ENCODE data around the gene RNU5B-1. TPM values are rescaled to one million over a fixed set of nuclear protein-coding genes. Genes with fewer than 3 reads are reported as not detected.

Gene RNU5B-1
- total and polyA plus RNA-seq, 9 of the 15 experiments (the other 6 are each of a cell fraction or from before 2014, with no cell fraction given) = 14.2 TPM; not detected in 8

- H2AFZ ChIP-seq (ENCODE audit: low read depth, low read length) = no peak overlapping the region
- no peak overlapping the region for H3K4me2 ChIP-seq (ENCODE audit: insufficient read depth, low read length)
- H3K79me2 ChIP-seq (ENCODE audit: control insufficient read depth, insufficient read depth, low read length) = no peaks in the 10 kb centered on the region
- H3K4me1 ChIP-seq (replicated peaks in 1 of 2; ENCODE audit: control insufficient read depth in 2 of 2, insufficient read depth in 2 of 2, low read length in 2 of 2) = peaks cover 5 to 17% of the 10 kb centered on the region in 2 experiments
- no peaks in the 10 kb centered on the region for H3K36me3 ChIP-seq (ENCODE audit: control insufficient read depth, insufficient read depth, low read length)
- no peaks in the 10 kb centered on the region for H3K9me1 ChIP-seq (ENCODE audit: control insufficient read depth, insufficient read depth, low read length)
- no peak overlapping the region for H3K27ac ChIP-seq (ENCODE audit: extremely low read depth, low read depth, low read length)
- H4K20me1 ChIP-seq (replicated peaks; ENCODE audit: control insufficient read depth, insufficient read depth, low read length) = no peaks in the 10 kb centered on the region
- ATAC-seq (no peak), DNase-seq (ENCODE audit: extremely low read depth in 1 of 4, low spot score in 3 of 4) (no peak), FAIRE-seq (no peak)
- ChIA-PET POLR2A (interaction anchor here (0.8 to 6.0 kb wide), 3 partner anchors 33 to 68 kb away, joined by 3 to 35 read pairs (median 3); partner anchors contain the start of gene RNU5B-1), CTCF (ENCODE audit: low intra/inter-chr PET ratio) (no interaction called here)
- peaks cover 33 to 58% of the 10 kb centered on the region in 2 experiments; a peak in 4 of 5 replicates for H3K27me3 ChIP-seq (ENCODE audit: control insufficient read depth in 2 of 2, insufficient read depth in 2 of 2, low read length in 2 of 2)
- in situ Hi-C loops (cut with MboI) = no loop called here
- BruUV-seq (replicated peaks) = no TSS peak
- no peak overlapping the region for H3K9ac ChIP-seq (ENCODE audit: insufficient read depth in 1 of 2, low read depth in 2 of 2, low read length in 2 of 2)
- no peak overlapping the region for H3K4me3 ChIP-seq
- peak; percentile 75 for TF ChIP-seq PRDM10 (IDR thresholded peaks at IDR 0.05; ENCODE audit: partially characterized antibody)
- TF ChIP-seq NKRF (IDR thresholded peaks at IDR 0.05; ENCODE audit: borderline replicate concordance) = no peak
- intact Hi-C loops (cut with micrococcal nuclease) = no loop called here
- 43% methylated on average over 5 of the region's 8 CpGs for WGBS (ENCODE audit: insufficient coverage, low coverage, missing lambda C conversion rate)
- no peaks in the 10 kb centered on the region for H3K9me3 ChIP-seq (replicated peaks; ENCODE audit: control insufficient read depth, insufficient read depth, low read depth, low read length)
These were observed 34.3 kb downstream of the RNU5B-1 start for GRCh38 chr15:65338823-65339222.

All from K562 (cell line).